ENCODE measurements around the gene KRTAP4-11.

- TF ChIP-seq CTCF (IDR thresholded peaks at IDR 0.05; ENCODE audit: low read depth, low read length) (no peak), EZH2phosphoT487 (IDR thresholded peaks at IDR 0.05; ENCODE audit: low read depth) (no peak)
Measured at GRCh38 chr17:41147531-41148204, 29.5 kb upstream of the KRTAP4-11 start.
